Measurements from ENCODE around the gene PSD2. TPM values are rescaled to one million over a fixed set of nuclear protein-coding genes. Genes with fewer than 3 reads are reported as not detected.

PSD2 gene
- polyA plus RNA-seq, 3 donors = not detected

DNA sequence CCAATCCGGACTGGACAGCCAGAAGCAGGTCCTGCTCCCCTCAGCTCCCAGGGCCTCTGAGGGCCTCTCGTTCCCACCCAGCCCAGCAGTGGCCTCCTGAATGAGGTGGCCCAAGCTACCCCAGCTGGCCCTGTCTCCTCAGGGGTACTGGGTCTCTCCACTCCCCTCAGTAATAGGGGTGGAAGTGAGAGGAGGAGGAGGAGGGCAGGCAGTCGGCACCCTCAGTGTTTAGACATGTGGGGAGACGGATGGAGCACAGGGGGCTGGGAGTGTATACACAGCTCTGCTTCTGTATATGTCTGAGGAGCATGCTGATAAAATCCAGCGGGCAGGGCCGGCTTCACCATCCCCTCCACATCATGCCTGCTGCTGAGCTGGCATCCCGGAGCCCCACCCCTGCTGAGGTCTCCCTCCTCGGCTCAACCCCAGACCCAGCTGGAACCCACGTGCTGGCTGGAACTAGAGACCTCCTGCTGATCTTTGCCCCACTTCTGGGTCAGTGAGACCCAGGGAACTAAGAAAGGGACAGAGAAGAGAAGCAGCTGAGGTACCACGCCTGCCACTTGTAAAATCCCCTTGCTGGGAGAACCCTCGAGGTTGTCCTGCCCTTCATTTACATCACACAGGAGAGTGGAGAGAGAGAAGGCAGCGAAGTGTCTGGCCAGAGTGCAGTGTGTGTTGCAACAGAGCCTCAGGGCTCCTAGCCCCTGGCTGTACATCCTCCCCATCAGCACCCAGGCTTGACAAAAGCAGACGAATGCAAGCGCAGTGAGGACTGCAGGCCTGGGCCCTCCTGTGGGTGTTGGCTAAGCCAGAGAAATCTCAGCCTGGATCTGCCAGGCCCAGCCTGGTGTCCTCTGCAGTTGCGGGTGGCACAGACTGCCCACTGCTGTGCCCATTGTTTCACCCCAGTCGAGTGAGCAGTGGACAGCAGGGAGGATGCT, 77.5 kb downstream of the PSD2 start:
- no peak overlapping the region for H3K4me3 Mint-ChIP-seq
- Histone ChIP-seq H4K20me1 (ENCODE audit: insufficient read depth, low read length) (no peaks in the 10 kb centered on the region), H3K9me3 (replicated peaks in 1 of 2; ENCODE audit: control insufficient read depth in 1 of 2, insufficient read depth in 1 of 2, low read length in 2 of 2) (no peaks in the 10 kb centered on the region), H3K27me3 (ENCODE audit: control insufficient read depth in 2 of 2, insufficient read depth in 2 of 2, low read length in 2 of 2) (no peaks in the 10 kb centered on the region), H3K9ac (ENCODE audit: insufficient read depth, low read length, poor library complexity, severe bottlenecking) (no peak overlapping the region), H3K4me1 (ENCODE audit: control insufficient read depth in 1 of 2, insufficient read depth in 2 of 2, low read length in 2 of 2) (no peaks in the 10 kb centered on the region), H2AFZ (ENCODE audit: insufficient read depth, low read depth, low read length, poor library complexity, severe bottlenecking) (no peak overlapping the region), H3K27ac (ENCODE audit: low read depth in 1 of 2, low read length in 2 of 2) (no peak overlapping the region), H3K4me2 (replicated peaks; ENCODE audit: extremely low read depth, low read length, poor library complexity, severe bottlenecking) (no peak overlapping the region), H3K36me3 (replicated peaks in 1 of 2; ENCODE audit: control insufficient read depth in 1 of 2, insufficient read depth in 2 of 2, low read length in 2 of 2) (no peaks in the 10 kb centered on the region), H3K79me2 (ENCODE audit: insufficient read depth, low read length) (no peaks in the 10 kb centered on the region), H3K4me3 (replicated peaks in 1 of 3; ENCODE audit: low read depth in 2 of 3, low read length in 3 of 3) (no peak overlapping the region)
- H3K27ac Mint-ChIP-seq = peak overlapping the region in 1 of 7 donors; percentile 11
- intact Hi-C loops (cut with micrococcal nuclease) = no loop called here
- no peak for TF ChIP-seq CTCF (IDR thresholded peaks at IDR 0.05)
- peaks cover 2% of the 10 kb centered on the region for H3K4me1 Mint-ChIP-seq
- H3K36me3 Mint-ChIP-seq = no peaks in the 10 kb centered on the region
- no peak for DNase-seq
- peaks cover 0 to 6% (median 3%) of the 10 kb centered on the region in 7 donors for H3K9me3 Mint-ChIP-seq
- peaks cover 7 to 11% (median 9%) of the 10 kb centered on the region in 3 donors for H3K27me3 Mint-ChIP-seq (ENCODE audit: low read depth in 3 of 3)
- 87% methylated on average over 6 of the region's 16 CpGs for WGBS (ENCODE audit: insufficient coverage)

DNA sequence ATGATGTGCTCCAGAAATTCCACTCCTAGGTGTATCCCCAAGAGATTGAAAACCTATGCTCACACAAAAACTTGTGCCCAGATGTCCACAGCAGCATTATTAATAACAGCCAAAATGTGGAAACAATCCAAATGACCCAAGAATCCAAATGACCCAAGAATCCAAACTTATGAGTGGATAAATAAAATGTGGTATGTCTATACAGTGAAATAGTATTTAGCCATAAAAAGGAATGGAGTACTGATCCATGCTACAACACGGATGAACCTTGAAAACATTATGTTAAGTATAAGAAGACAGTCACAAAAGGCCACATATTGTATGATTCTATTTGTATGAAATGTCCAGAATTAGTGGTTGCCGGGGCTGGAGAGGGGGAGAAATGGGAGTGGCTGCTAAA, 80.3 kb downstream of the PSD2 start:
- no peaks in the 10 kb centered on the region for H3K36me3 Mint-ChIP-seq
- 100% methylated on average over 2 of the region's 2 CpGs for WGBS (ENCODE audit: insufficient coverage)

More for the DNA sequence above, 80.3 kb downstream of the PSD2 start:
- Histone ChIP-seq H3K4me2 (replicated peaks; ENCODE audit: extremely low read depth, low read length, poor library complexity, severe bottlenecking) (no peak overlapping the region), H2AFZ (ENCODE audit: insufficient read depth, low read depth, low read length, poor library complexity, severe bottlenecking) (no peak overlapping the region), H3K27me3 (ENCODE audit: control insufficient read depth in 2 of 2, insufficient read depth in 2 of 2, low read length in 2 of 2) (no peaks in the 10 kb centered on the region), H3K9me3 (replicated peaks in 1 of 2; ENCODE audit: control insufficient read depth in 1 of 2, insufficient read depth in 1 of 2, low read length in 2 of 2) (no peaks in the 10 kb centered on the region), H4K20me1 (ENCODE audit: insufficient read depth, low read length) (no peaks in the 10 kb centered on the region), H3K36me3 (replicated peaks in 1 of 2; ENCODE audit: control insufficient read depth in 1 of 2, insufficient read depth in 2 of 2, low read length in 2 of 2) (no peaks in the 10 kb centered on the region), H3K4me3 (replicated peaks in 1 of 3; ENCODE audit: low read depth in 2 of 3, low read length in 3 of 3) (no peak overlapping the region), H3K79me2 (ENCODE audit: insufficient read depth, low read length) (no peaks in the 10 kb centered on the region), H3K27ac (ENCODE audit: low read depth in 1 of 2, low read length in 2 of 2) (no peak overlapping the region), H3K4me1 (ENCODE audit: control insufficient read depth in 1 of 2, insufficient read depth in 2 of 2, low read length in 2 of 2) (no peaks in the 10 kb centered on the region), H3K9ac (ENCODE audit: insufficient read depth, low read length, poor library complexity, severe bottlenecking) (no peak overlapping the region)
- Mint-ChIP-seq H3K9me3 (peaks cover 0 to 8% (median 3%) of the 10 kb centered on the region in 7 donors), H3K27me3 (ENCODE audit: low read depth in 3 of 3) (peaks cover 7 to 11% (median 9%) of the 10 kb centered on the region in 3 donors), H3K27ac (no peak overlapping the region), H3K4me3 (no peak overlapping the region), H3K4me1 (no peaks in the 10 kb centered on the region)
- intact Hi-C loops (cut with micrococcal nuclease) = no loop called here
- no peak for DNase-seq
- TF ChIP-seq CTCF (IDR thresholded peaks at IDR 0.05) = no peak
